HL-60 (cell line): ENCODE data around the gene ZFP36L1.
A peak's percentile ranks its signal among the peaks of the same experiment; 100 is the strongest.

ENCODE experiments used
- DNase-seq, 2 experiments: peaks; one replicate each; pipeline ENCODE4 v3.0.0-alpha.2; 2010 to 2020; ENCODE audit warnings: low read depth in 1 of 2, low spot score in 1 of 2
- H3K27ac ChIP-seq: fragments of 250-450 bp; sonication (Bioruptor Pico); replicated peaks from 2 replicates; pipeline ENCODE4 v1.5.1; 2020; ENCODE audit warnings: mild to moderate bottlenecking, moderate library complexity
- H3K27me3 ChIP-seq: fragments of 250-450 bp; sonication (Bioruptor Pico); 2 replicates; pipeline ENCODE4 v1.5.1; 2021; ENCODE audit warnings: mild to moderate bottlenecking, moderate library complexity; ENCODE audit not compliant: insufficient read depth, poor library complexity, severe bottlenecking
- H3K4me3 ChIP-seq: replicated peaks from 2 replicates; pipeline ENCODE4 v1.5.1; 2011; ENCODE audit warnings: mild to moderate bottlenecking, control low read depth, low read length; ENCODE audit not compliant: insufficient read depth
- CTCF ChIP-seq: IDR thresholded peaks from one replicate; pipeline ENCODE4 v1.5.1; 2011; ENCODE audit warnings: low read length, control low read depth, inconsistent platforms; ENCODE audit not compliant: insufficient read depth
- GABPA ChIP-seq: IDR thresholded peaks from 2 replicates; pipeline ENCODE4 v1.6.1; 2012; ENCODE audit warnings: low read depth
- POLR2AphosphoS5 ChIP-seq: IDR thresholded peaks from 2 replicates; pipeline ENCODE4 v1.6.1; 2012; ENCODE audit warnings: low read depth
- REST ChIP-seq: IDR thresholded peaks from 2 replicates; pipeline ENCODE4 v1.6.1; 2012; ENCODE audit warnings: low read depth; ENCODE audit not compliant: insufficient replicate concordance
- SPI1 ChIP-seq: IDR thresholded peaks from 2 replicates; pipeline ENCODE4 v1.6.1; 2012; ENCODE audit warnings: low read depth, mild to moderate bottlenecking, borderline replicate concordance

Gene ZFP36L1

GRCh38 chr14:68759937-68760336 is 32.9 kb downstream of the ZFP36L1 start:
- Histone ChIP-seq H3K27me3 (no peaks in the 10 kb centered on the region), H3K27ac (no peak overlapping the region), H3K4me3 (no peak overlapping the region)
- TF ChIP-seq SPI1: no peak
- TF ChIP-seq CTCF: no peak
- no peak for TF ChIP-seq POLR2AphosphoS5
- TF ChIP-seq GABPA: no peak
- no peak for DNase-seq

- TF ChIP-seq CTCF (no peak), POLR2AphosphoS5 (no peak), REST (no peak), GABPA (no peak), SPI1 (no peak)
- Histone ChIP-seq H3K4me3 (no peak overlapping the region), H3K27me3 (no peaks in the 10 kb centered on the region), H3K27ac (no peak overlapping the region)
- DNase-seq: no peak
Observed at GRCh38 chr14:68759017-68759560, 33.8 kb downstream of the ZFP36L1 start.

- TF ChIP-seq GABPA (no peak), SPI1 (no peak), POLR2AphosphoS5 (no peak), CTCF (no peak), REST (no peak)
- Histone ChIP-seq H3K27ac (no peak overlapping the region), H3K27me3 (no peaks in the 10 kb centered on the region), H3K4me3 (no peak overlapping the region)
- no peak for DNase-seq
Observed at GRCh38 chr14:68758301-68758700, 34.6 kb downstream of the ZFP36L1 start.

GRCh38 chr14:68757618-68758081 is 35.2 kb downstream of the ZFP36L1 start:
- H3K4me3 ChIP-seq: no peak overlapping the region
- no peaks in the 10 kb centered on the region for H3K27me3 ChIP-seq
- peak; percentile 10 to 41 for DNase-seq
- no peak overlapping the region for H3K27ac ChIP-seq
- TF ChIP-seq GABPA (no peak), POLR2AphosphoS5 (no peak), CTCF (no peak), SPI1 (no peak), REST (no peak)
